IPS-20b (cell line): ENCODE results near the gene SPTB.
A peak's percentile ranks its signal among the peaks of the same experiment; 100 is the strongest.
"Not testable (repeated sequence)": the region's sequence is repeated elsewhere in the genome, so short reads cannot be mapped to it uniquely, and the experiment has no call there.

ENCODE experiments used
- H3K27ac ChIP-seq: one replicate; pipeline ENCODE4 v1.5.1; 2013; ENCODE audit warnings: low read length
- H3K27me3 ChIP-seq: 2 replicates; pipeline ENCODE4 v1.6.1; 2013; ENCODE audit warnings: mild to moderate bottlenecking, low read length, inconsistent platforms; ENCODE audit not compliant: insufficient read depth
- H3K36me3 ChIP-seq: 2 replicates; pipeline ENCODE4 v1.6.1; 2013; ENCODE audit warnings: low read depth, mild to moderate bottlenecking, inconsistent platforms, low read length, moderate library complexity; ENCODE audit not compliant: insufficient read depth
- H3K4me1 ChIP-seq: 2 replicates; pipeline ENCODE4 v1.6.1; 2013; ENCODE audit warnings: mild to moderate bottlenecking, control low read depth, inconsistent platforms, low read length, moderate library complexity; ENCODE audit not compliant: insufficient read depth
- H3K4me3 ChIP-seq: 2 replicates; pipeline ENCODE4 v1.5.1; 2013; ENCODE audit warnings: mild to moderate bottlenecking, low read length, inconsistent platforms
- H3K9ac ChIP-seq: 2 replicates; pipeline ENCODE4 v1.6.1; 2013; ENCODE audit warnings: low read depth, mild to moderate bottlenecking, inconsistent platforms, low read length, moderate library complexity
- H3K9me3 ChIP-seq: 2 replicates; pipeline ENCODE4 v1.6.1; 2013; ENCODE audit warnings: mild to moderate bottlenecking, low read depth, low read length, inconsistent platforms; ENCODE audit not compliant: insufficient read depth

Gene SPTB

GRCh38 chr14:64915029-64915424, 35.3 kb upstream of the SPTB start:
- Histone ChIP-seq H3K27ac (peak overlapping the region; percentile 92), H3K9me3 (no peaks in the 10 kb centered on the region), H3K36me3 (no peaks in the 10 kb centered on the region)

DNA sequence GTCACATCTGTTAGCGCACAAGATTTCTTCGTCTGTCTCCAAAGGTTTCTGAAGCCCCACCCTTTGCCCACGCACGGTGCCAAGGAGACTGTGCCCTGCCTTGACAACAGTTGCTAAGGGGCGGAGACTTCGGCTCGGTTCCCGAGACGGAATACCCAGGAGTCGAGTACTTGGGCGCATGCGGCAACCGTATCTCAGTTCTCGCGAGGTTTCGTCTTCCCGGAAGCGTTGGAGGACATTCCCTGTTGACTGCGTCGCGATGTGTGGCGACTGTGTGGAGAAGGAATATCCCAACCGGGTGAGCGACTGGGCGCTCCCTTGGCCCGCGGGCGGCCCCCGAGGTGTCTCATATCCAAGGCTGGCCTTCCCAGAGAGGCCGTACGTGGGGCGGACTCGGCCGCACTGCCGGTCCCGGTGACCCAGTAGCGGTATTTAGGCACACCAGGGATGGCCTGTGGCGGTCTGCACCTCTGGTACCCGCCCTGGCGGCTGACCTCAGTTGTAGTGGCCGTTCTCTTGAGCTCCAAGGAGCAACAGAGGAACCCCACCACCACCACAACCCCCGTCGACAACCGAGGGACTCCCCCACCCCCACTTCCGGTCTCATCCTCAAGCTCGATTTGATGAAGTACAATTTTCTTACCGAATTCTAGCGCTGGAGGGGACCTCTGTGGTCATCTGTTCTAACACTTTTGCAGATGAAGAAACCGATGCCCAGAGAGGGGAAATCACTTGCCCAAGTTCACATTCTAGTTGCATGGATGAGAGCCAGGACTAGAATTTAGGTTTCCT, 34.7 kb upstream of the SPTB start, which contains the start of gene CHURC1:
CHURC1 (plus strand) TSS at position 219 of the 792 bp plus-strand sequence; CDS start at position 260, 41 bp downstream.
- Histone ChIP-seq H3K36me3 (no peaks in the 10 kb centered on the region), H3K27ac (peak within 1 kb of the TSS; percentile 92), H3K9ac (peak within 1 kb of the TSS; percentile 96), H3K4me1 (0 out of 2 replicates have a peak, but pooled peaks cover 6% of the 10 kb centered on the region), H3K27me3 (no peaks in the 10 kb centered on the region), H3K4me3 (peak within 1 kb of the TSS; percentile 81), H3K9me3 (no peaks in the 10 kb centered on the region)

More at GRCh38 chr14:64915029-64915424, 35.3 kb upstream of the SPTB start:
- Histone ChIP-seq H3K4me1 (0 out of 2 replicates have a peak, but pooled peaks cover 6% of the 10 kb centered on the region), H3K4me3 (peak overlapping the region; percentile 81), H3K9ac (peak overlapping the region; percentile 96), H3K27me3 (no peaks in the 10 kb centered on the region)

DNA sequence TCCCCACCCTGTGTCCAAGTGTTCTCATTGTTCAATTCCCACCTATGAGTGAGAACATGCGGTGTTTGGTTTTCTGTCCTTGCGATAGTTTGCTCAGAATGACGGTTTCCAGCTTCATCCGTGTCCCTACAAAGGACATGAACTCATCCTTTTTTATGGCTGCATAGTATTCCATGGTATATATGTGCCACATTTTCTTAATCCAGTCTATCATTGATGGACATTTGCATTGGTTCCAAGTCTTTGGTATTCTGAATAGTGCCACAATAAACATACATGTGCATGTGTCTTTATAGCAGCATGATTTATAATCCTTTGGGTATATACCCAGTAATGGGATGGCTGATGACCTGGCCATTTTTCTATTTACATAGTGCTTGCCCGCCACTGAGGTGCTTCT, 33.8 kb upstream of the SPTB start:
- not testable (repeated sequence) for H3K27ac ChIP-seq, H3K9ac ChIP-seq, H3K4me1 ChIP-seq, H3K27me3 ChIP-seq, H3K36me3 ChIP-seq, H3K9me3 ChIP-seq
- H3K4me3 ChIP-seq, result peak overlapping the region; percentile 81

DNA sequence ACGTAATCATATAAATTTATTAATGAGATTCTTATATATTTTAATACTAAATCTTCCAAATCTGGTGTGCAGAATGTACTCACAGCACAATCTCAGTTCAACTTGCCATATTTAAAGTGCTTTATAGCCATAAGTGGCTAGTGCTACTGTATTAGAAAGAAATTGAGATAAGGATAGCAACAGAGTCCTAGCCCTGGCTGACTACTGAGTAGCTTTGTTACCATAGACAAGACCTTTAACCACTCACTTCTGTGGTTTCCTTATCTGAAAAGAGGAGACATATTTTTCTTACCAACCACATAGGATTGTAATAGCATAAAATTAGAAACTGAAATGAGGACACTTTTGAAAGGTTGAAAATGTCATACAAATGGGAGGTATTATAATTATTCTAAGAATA, 32.6 kb upstream of the SPTB start:
- Histone ChIP-seq H3K36me3 (no peaks in the 10 kb centered on the region), H3K27me3 (no peaks in the 10 kb centered on the region), H3K4me3 (no peak overlapping the region), H3K9me3 (no peaks in the 10 kb centered on the region), H3K9ac (no peak overlapping the region), H3K4me1 (0 out of 2 replicates have a peak, but pooled peaks cover 6% of the 10 kb centered on the region), H3K27ac (no peak overlapping the region)

DNA sequence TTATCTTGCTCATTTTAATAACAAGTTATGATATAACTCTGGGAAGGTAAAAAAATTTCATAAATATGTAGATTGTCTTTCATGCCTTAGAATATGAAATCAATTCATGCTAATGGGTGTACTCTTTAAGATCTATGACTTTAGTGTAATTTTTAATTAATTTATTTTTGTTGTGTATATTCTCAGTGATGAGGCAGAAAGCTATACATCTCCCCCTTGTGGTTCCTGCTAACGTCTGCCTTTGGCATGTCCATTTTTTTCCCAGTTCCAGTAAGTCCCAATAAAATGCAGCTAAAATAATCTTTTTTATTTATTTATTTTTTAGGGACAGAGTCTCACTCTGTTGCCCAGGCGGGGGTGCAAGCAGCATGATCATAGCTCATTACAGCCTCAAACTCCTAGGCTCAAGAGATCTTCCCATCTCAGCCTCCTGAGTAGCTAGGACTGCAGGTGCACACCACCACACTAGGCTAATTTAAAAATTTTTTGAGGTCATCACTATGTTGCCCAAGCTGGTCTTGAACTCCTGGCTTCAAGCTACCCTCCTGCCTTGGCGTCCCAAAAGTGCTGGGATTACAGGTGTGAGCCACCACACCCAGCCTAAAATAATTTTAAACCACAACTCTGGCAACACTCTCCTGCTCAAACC, 31.3 kb upstream of the SPTB start:
- no peak overlapping the region for H3K27ac ChIP-seq
- H3K9me3 ChIP-seq, result no peaks in the 10 kb centered on the region
- no peak overlapping the region for H3K4me3 ChIP-seq
- H3K36me3 ChIP-seq, result no peaks in the 10 kb centered on the region
- H3K9ac ChIP-seq, result no peak overlapping the region
- H3K4me1 ChIP-seq, result 0 out of 2 replicates have a peak, but pooled peaks cover 6% of the 10 kb centered on the region
- H3K27me3 ChIP-seq, result no peaks in the 10 kb centered on the region

- no peaks in the 10 kb centered on the region for H3K36me3 ChIP-seq
- no peak overlapping the region for H3K4me3 ChIP-seq
- no peak overlapping the region for H3K27ac ChIP-seq
- H3K4me1 ChIP-seq, result no peaks in the 10 kb centered on the region
- H3K9me3 ChIP-seq, result no peaks in the 10 kb centered on the region
- no peak overlapping the region for H3K9ac ChIP-seq
- H3K27me3 ChIP-seq, result no peaks in the 10 kb centered on the region
Measured at GRCh38 chr14:64906022-64906421, 26.3 kb upstream of the SPTB start.

GRCh38 chr14:64899958-64900357, 20.3 kb upstream of the SPTB start:
- Histone ChIP-seq H3K27me3 (no peaks in the 10 kb centered on the region), H3K27ac (no peak overlapping the region), H3K4me3 (no peak overlapping the region), H3K9me3 (no peaks in the 10 kb centered on the region), H3K9ac (no peak overlapping the region), H3K4me1 (no peaks in the 10 kb centered on the region), H3K36me3 (no peaks in the 10 kb centered on the region)

DNA sequence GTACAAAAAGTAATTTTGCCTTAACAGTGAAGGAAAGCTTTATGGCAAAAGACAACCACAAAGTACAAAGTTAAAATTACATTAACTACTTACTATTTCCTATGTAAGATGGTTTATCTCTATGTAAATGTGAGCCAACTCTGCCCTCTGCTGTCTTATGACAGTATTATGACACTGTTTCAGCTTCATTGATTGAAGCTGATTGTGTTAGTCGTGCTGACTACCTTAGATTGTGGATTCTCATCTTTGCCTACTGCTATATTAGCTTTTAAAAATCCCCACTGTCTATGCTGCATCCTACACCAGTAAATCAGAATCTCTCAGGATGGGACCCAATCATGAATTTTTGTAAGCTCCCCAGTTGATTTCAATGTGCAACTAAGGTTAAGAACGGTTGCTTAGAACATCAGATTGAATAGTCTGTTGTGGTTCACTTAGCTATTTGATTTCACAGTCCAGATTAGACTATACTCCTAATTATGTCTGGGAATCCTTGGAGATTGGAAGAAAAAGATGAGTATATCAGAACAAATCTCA, 12.2 kb upstream of the SPTB start:
- no peaks in the 10 kb centered on the region for H3K4me1 ChIP-seq
- H3K27ac ChIP-seq, result no peak overlapping the region
- no peaks in the 10 kb centered on the region for H3K36me3 ChIP-seq
- no peak overlapping the region for H3K4me3 ChIP-seq
- H3K9me3 ChIP-seq, result no peaks in the 10 kb centered on the region
- no peaks in the 10 kb centered on the region for H3K27me3 ChIP-seq
- H3K9ac ChIP-seq, result no peak overlapping the region

GRCh38 chr14:64891173-64891838, 11.6 kb upstream of the SPTB start:
- Histone ChIP-seq H3K4me1 (no peaks in the 10 kb centered on the region), H3K9ac (no peak overlapping the region), H3K27ac (no peak overlapping the region), H3K27me3 (no peaks in the 10 kb centered on the region), H3K36me3 (no peaks in the 10 kb centered on the region), H3K4me3 (no peak overlapping the region), H3K9me3 (no peaks in the 10 kb centered on the region)

- no peaks in the 10 kb centered on the region for H3K27me3 ChIP-seq
- no peaks in the 10 kb centered on the region for H3K4me1 ChIP-seq
- no peak overlapping the region for H3K9ac ChIP-seq
- H3K4me3 ChIP-seq, result no peak overlapping the region
- no peaks in the 10 kb centered on the region for H3K36me3 ChIP-seq
- no peaks in the 10 kb centered on the region for H3K9me3 ChIP-seq
- H3K27ac ChIP-seq, result no peak overlapping the region
Measured at GRCh38 chr14:64889352-64889751, 9.6 kb upstream of the SPTB start.

DNA sequence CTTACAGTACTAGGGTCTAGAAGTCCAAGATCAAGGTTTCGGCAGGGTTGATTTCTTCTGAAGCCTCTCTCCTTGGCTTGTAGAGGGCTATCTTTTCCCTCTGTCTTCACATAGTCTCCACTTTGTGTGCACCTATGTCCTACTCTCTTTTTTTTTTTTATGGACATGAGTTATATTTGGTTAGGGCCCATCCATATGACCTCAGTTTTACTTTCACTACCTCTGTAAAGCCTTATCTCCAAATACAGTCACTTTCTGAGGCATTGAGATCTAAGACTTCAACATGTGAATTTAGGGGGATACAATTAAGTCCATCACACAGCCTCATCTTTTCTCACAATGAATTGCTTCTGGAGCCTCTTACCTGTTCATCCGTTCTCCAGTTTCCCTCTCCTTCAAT, 5.9 kb upstream of the SPTB start:
- peaks cover 37% of the 10 kb centered on the region for H3K27me3 ChIP-seq
- H3K9ac ChIP-seq, result no peak overlapping the region
- no peaks in the 10 kb centered on the region for H3K36me3 ChIP-seq

More for the DNA sequence above, 5.9 kb upstream of the SPTB start:
- Histone ChIP-seq H3K4me1 (no peaks in the 10 kb centered on the region), H3K9me3 (no peaks in the 10 kb centered on the region), H3K27ac (no peak overlapping the region), H3K4me3 (no peak overlapping the region)
